HepG2 (cell line): ENCODE measurements around the gene CKS1B. TPM values are rescaled to one million over a fixed set of nuclear protein-coding genes. Genes with fewer than 3 reads are reported as not detected.

ENCODE experiments used
- CHCHD3 ChIP-seq: sonication (generic); formaldehyde crosslinking; IDR thresholded peaks from 2 replicates; pipeline ENCODE4 v1.8.0; 2022; ENCODE audit warnings: mild to moderate bottlenecking, missing genetic modification reagents, moderate library complexity
- CREB1 ChIP-seq, 2 experiments: fragments of 450-650 bp in 1 of 2; IDR thresholded peaks; 2 replicates each; pipeline ENCODE4 v1.6.1; 2016 to 2017; ENCODE audit warnings: control low read depth in 1 of 2, mild to moderate bottlenecking in 1 of 2, missing compliant biosample characterization in 1 of 2, missing genetic modification characterization in 1 of 2
- HIVEP1 ChIP-seq: sonication (generic); formaldehyde crosslinking; IDR thresholded peaks from 2 replicates; pipeline ENCODE4 v1.4.0; 2020; ENCODE audit warnings: mild to moderate bottlenecking, missing genetic modification reagents
- HOXA5 ChIP-seq: sonication (generic); formaldehyde crosslinking; IDR thresholded peaks from 2 replicates; pipeline ENCODE4 v1.4.0; 2020; ENCODE audit warnings: missing genetic modification reagents
- JUN ChIP-seq: sonication (generic); formaldehyde crosslinking; IDR thresholded peaks from 2 replicates; pipeline ENCODE4 v1.4.0; 2020; ENCODE audit warnings: mild to moderate bottlenecking, missing genetic modification reagents
- JUNB ChIP-seq: sonication (generic); formaldehyde crosslinking; IDR thresholded peaks from 2 replicates; pipeline ENCODE4 v1.8.0; 2022; ENCODE audit warnings: missing genetic modification reagents, mild to moderate bottlenecking, borderline replicate concordance
- KAT2B ChIP-seq: fragments of 150-350 bp; IDR thresholded peaks from 2 replicates; pipeline ENCODE4 v1.6.1; 2014; ENCODE audit warnings: low read depth, low read length, borderline replicate concordance
- MED1 ChIP-seq: sonication (generic); formaldehyde crosslinking; IDR thresholded peaks from 2 replicates; pipeline ENCODE4 v1.4.0; 2020; ENCODE audit warnings: missing genetic modification reagents
- NFIC ChIP-seq: IDR thresholded peaks from 2 replicates; pipeline ENCODE4 v1.6.1; 2012; ENCODE audit warnings: mild to moderate bottlenecking, low read length, inconsistent platforms
- NFYB ChIP-seq: sonication (generic); formaldehyde crosslinking; IDR thresholded peaks from 2 replicates; pipeline ENCODE4 v1.4.0; 2020; ENCODE audit warnings: missing genetic modification reagents
- PCBP1 ChIP-seq: fragments of 200-400 bp; formaldehyde crosslinking; IDR thresholded peaks from 2 replicates; pipeline ENCODE4 v1.6.1; 2017; ENCODE audit warnings: mild to moderate bottlenecking, low read depth, low read length, borderline replicate concordance
- RFXAP ChIP-seq: sonication (generic); formaldehyde crosslinking; IDR thresholded peaks from 2 replicates; pipeline ENCODE4 v1.4.0; 2020; ENCODE audit warnings: missing genetic modification reagents, borderline replicate concordance
- SMARCE1 ChIP-seq: fragments of 450-650 bp; IDR thresholded peaks from 2 replicates; pipeline ENCODE4 v1.6.1; 2017; ENCODE audit warnings: borderline replicate concordance
- SP1 ChIP-seq, 2 experiments: fragments of 450-650 bp in 1 of 2; sonication (generic) in 1 of 2; formaldehyde crosslinking in 1 of 2; IDR thresholded peaks; 2 replicates each; pipeline versions ENCODE4 v1.4.0 to v1.6.1; 2016 to 2020; ENCODE audit warnings: missing genetic modification reagents in 1 of 2
- SP4 ChIP-seq: sonication (generic); formaldehyde crosslinking; IDR thresholded peaks from 2 replicates; pipeline ENCODE4 v1.8.1; 2023; ENCODE audit warnings: mild to moderate bottlenecking, missing genetic modification reagents
- TAF15 ChIP-seq: fragments of 200-400 bp; formaldehyde crosslinking; IDR thresholded peaks from one replicate; pipeline ENCODE4 v1.6.1; 2018; ENCODE audit warnings: mild to moderate bottlenecking, low read depth, low read length; ENCODE audit not compliant: poor library complexity, severe bottlenecking
- ZBTB20 ChIP-seq: sonication (generic); formaldehyde crosslinking; IDR thresholded peaks from 2 replicates; pipeline ENCODE4 v1.8.1; 2023; ENCODE audit warnings: missing genetic modification reagents, low read depth, mild to moderate bottlenecking, borderline replicate concordance
- ZBTB26 ChIP-seq: IDR thresholded peaks from 2 replicates; pipeline ENCODE4 v1.6.1; 2016; ENCODE audit warnings: missing compliant biosample characterization, missing genetic modification reagents, borderline replicate concordance
- ZKSCAN8 ChIP-seq: IDR thresholded peaks from 2 replicates; pipeline ENCODE4 v1.6.1; 2016; ENCODE audit warnings: borderline replicate concordance, missing genetic modification reagents, missing compliant biosample characterization
- ZNF205 ChIP-seq: IDR thresholded peaks from 2 replicates; pipeline ENCODE4 v1.6.1; 2018; ENCODE audit warnings: missing biosample characterization, missing genetic modification reagents
- ZNF24 ChIP-seq: fragments of 450-650 bp; IDR thresholded peaks from 2 replicates; pipeline ENCODE4 v1.6.1; 2017; ENCODE audit warnings: antibody characterized with exemption, mild to moderate bottlenecking
- ZNF335 ChIP-seq: sonication (generic); formaldehyde crosslinking; IDR thresholded peaks from 2 replicates; pipeline ENCODE4 v1.4.0; 2020; ENCODE audit warnings: missing genetic modification reagents
- ZNF569 ChIP-seq: sonication (generic); formaldehyde crosslinking; IDR thresholded peaks from 2 replicates; pipeline ENCODE4 v1.5.0; 2020; ENCODE audit warnings: mild to moderate bottlenecking, missing genetic modification reagents, moderate library complexity, borderline replicate concordance
- polyA plus RNA-seq, 8 experiments: library from polyadenylated mRNA; depleted of rRNA in 3 of 8; stranded (reverse) in 7 of 8; unstranded in 1 of 8; fragments of >200 nt; fragmentation: Illumina TruSeq in 4 of 8; extraction: Trizol in 4 of 8; gene quantifications; 2 replicates each; pipeline versions ENCODE4 v1.2.1 to v1.2.3, GENCODE V29; 2011 to 2016; ENCODE audit warnings: low read depth in 4 of 8, missing spikeins in 1 of 8, mixed read lengths in 1 of 8; ENCODE audit not compliant: insufficient read depth in 1 of 8
- total RNA-seq, 5 experiments: library from RNA; depleted of rRNA; stranded (reverse); fragments of >200 nt; fragmentation: Illumina TruSeq; extraction: Trizol; gene quantifications; 2 replicates each; pipeline ENCODE4 v1.2.3, GENCODE V29; 2016; ENCODE audit warnings: low read depth in 1 of 5
- TF ChIP-seq, protein P1 (sequence below): sonication (generic); formaldehyde crosslinking; IDR thresholded peaks from 2 replicates; pipeline ENCODE4 v1.8.0; 2022; ENCODE audit warnings: mild to moderate bottlenecking, missing genetic modification reagents, moderate library complexity
- TF ChIP-seq, protein P2 (sequence below): sonication (generic); IDR thresholded peaks from 2 replicates; pipeline ENCODE4 v1.6.1; 2016; ENCODE audit warnings: low read depth, borderline replicate concordance
- TF ChIP-seq, protein P3 (sequence below): sonication (generic); formaldehyde crosslinking; IDR thresholded peaks from 2 replicates; pipeline ENCODE4 v1.8.0; 2023; ENCODE audit warnings: mild to moderate bottlenecking, missing genetic modification reagents

The CKS1B gene
- total and polyA plus RNA-seq, 2 of the 13 experiments (the other 11 are each of a cell fraction or from before 2014, with no cell fraction given) = 217 to 222 TPM

- TF ChIP-seq SP4 (CRISPR knock-in tag) (peak; percentile 41; the same call in 1 of the 2 replicates), ZBTB26 (CRISPR knock-in tag) (no peak), PCBP1 (no peak), JUNB (CRISPR knock-in tag) (no peak), MED1 (CRISPR knock-in tag) (peak; percentile 22; the same call in 1 of the 2 replicates), CREB1 (IDR thresholded peaks at IDR 0.05) (no peak), CREB1 (CRISPR knock-in tag; IDR thresholded peaks at IDR 0.05) (peak; percentile 6; the same call in 1 of the 2 replicates), HIVEP1 (CRISPR knock-in tag) (peak; percentile 28; the same call in 1 of the 2 replicates), ZNF24 (no peak), ZNF569 (CRISPR knock-in tag) (no peak), ZBTB20 (CRISPR knock-in tag) (no peak), NFYB (CRISPR knock-in tag) (peak; percentile 85), NFIC (no peak), ZNF335 (CRISPR knock-in tag) (peak; percentile 76; the same call in 1 of the 2 replicates), SP1 (IDR thresholded peaks at IDR 0.05) (no peak), SP1 (CRISPR knock-in tag; IDR thresholded peaks at IDR 0.05) (peak; percentile 29; the same call in 1 of the 2 replicates), KAT2B (no peak), HOXA5 (CRISPR knock-in tag) (0 out of 2 replicates have a peak, but pooled peaks have one; percentile 42), TAF15 (no peak), CHCHD3 (CRISPR knock-in tag) (no peak), RFXAP (CRISPR knock-in tag) (no peak), SMARCE1 (no peak), ZNF205 (CRISPR knock-in tag) (peak; percentile 37; the same call in 1 of the 2 replicates), ZKSCAN8 (no peak), JUN (no peak)
- TF ChIP-seq, protein P1, sequence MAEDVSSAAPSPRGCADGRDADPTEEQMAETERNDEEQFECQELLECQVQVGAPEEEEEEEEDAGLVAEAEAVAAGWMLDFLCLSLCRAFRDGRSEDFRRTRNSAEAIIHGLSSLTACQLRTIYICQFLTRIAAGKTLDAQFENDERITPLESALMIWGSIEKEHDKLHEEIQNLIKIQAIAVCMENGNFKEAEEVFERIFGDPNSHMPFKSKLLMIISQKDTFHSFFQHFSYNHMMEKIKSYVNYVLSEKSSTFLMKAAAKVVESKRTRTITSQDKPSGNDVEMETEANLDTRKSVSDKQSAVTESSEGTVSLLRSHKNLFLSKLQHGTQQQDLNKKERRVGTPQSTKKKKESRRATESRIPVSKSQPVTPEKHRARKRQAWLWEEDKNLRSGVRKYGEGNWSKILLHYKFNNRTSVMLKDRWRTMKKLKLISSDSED (CRISPR knock-in tag) = no peak
- TF ChIP-seq, protein P2, sequence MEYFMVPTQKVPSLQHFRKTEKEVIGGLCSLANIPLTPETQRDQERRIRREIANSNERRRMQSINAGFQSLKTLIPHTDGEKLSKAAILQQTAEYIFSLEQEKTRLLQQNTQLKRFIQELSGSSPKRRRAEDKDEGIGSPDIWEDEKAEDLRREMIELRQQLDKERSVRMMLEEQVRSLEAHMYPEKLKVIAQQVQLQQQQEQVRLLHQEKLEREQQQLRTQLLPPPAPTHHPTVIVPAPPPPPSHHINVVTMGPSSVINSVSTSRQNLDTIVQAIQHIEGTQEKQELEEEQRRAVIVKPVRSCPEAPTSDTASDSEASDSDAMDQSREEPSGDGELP = peak; percentile 61; the same call in 1 of the 2 replicates
- TF ChIP-seq, protein P3, sequence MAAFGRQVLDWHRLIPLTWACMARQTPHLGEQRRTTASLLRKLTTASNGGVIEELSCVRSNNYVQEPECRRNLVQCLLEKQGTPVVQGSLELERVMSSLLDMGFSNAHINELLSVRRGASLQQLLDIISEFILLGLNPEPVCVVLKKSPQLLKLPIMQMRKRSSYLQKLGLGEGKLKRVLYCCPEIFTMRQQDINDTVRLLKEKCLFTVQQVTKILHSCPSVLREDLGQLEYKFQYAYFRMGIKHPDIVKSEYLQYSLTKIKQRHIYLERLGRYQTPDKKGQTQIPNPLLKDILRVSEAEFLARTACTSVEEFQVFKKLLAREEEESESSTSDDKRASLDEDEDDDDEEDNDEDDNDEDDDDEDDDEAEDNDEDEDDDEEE (CRISPR knock-in tag) = no peak
Measured at GRCh38 chr1:154955718-154956543, 18.6 kb upstream of the CKS1B start, which contains the start of gene PBXIP1 (continued).
